ENCODE results near the gene LRMDA.

GRCh38 chr10:75716506-75716905 is 285.1 kb downstream of the LRMDA start:
- TF ChIP-seq, protein P1, sequence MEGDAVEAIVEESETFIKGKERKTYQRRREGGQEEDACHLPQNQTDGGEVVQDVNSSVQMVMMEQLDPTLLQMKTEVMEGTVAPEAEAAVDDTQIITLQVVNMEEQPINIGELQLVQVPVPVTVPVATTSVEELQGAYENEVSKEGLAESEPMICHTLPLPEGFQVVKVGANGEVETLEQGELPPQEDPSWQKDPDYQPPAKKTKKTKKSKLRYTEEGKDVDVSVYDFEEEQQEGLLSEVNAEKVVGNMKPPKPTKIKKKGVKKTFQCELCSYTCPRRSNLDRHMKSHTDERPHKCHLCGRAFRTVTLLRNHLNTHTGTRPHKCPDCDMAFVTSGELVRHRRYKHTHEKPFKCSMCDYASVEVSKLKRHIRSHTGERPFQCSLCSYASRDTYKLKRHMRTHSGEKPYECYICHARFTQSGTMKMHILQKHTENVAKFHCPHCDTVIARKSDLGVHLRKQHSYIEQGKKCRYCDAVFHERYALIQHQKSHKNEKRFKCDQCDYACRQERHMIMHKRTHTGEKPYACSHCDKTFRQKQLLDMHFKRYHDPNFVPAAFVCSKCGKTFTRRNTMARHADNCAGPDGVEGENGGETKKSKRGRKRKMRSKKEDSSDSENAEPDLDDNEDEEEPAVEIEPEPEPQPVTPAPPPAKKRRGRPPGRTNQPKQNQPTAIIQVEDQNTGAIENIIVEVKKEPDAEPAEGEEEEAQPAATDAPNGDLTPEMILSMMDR (IDR thresholded peaks at IDR 0.05) = no peak
- TF ChIP-seq POLR2A (IDR thresholded peaks at IDR 0.05) = no peak
